HCT116 (cell line): ENCODE measurements around the gene SECISBP2. TPM values are rescaled to one million over a fixed set of nuclear protein-coding genes. Genes with fewer than 3 reads are reported as not detected.

Experiments used
- ATAC-seq: fragments of 200-7000 bp; cut with Tn5 transposase; 2 replicates; pipeline ENCODE4 v1.9.1; 2020; ENCODE audit warnings: mild to moderate bottlenecking, moderate library complexity
- BruUV-seq: library from RNA; stranded (reverse); fragments of 400-500 nt; replicated peaks from 2 replicates; lab custom pipeline; 2021; lab: Mats Ljungman, UMichigan
- CTCF ChIA-PET: fragments of 300-600 bp; sonication (Branson Sonifier 250); formaldehyde crosslinking; loops from one replicate; lab custom pipeline; 2021; ENCODE audit warnings: antibody characterized with exemption; lab: Charles Lee
- POLR2A ChIA-PET: fragments of 300-600, 350-600 bp; sonication (Branson Sonifier 250); formaldehyde crosslinking; loops from one replicate; lab custom pipeline; 2021; ENCODE audit warnings: antibody characterized with exemption; lab: Charles Lee
- RAD21 ChIA-PET, 2 experiments: fragments of 300-600 bp; sonication (Branson Sonifier 250); formaldehyde crosslinking; loops; one replicate each; lab custom pipeline; 2023; ENCODE audit warnings: low total read pairs in 2 of 2; ENCODE audit not compliant: uncharacterized antibody in 2 of 2, unreplicated experiment in 2 of 2, low non-redundant PET in 1 of 2; lab: Charles Lee
- DNase-seq: peaks from one replicate; pipeline ENCODE4 v3.0.0-alpha.2; 2010; ENCODE audit warnings: low read depth, low spot score
- H2AFZ ChIP-seq: fragments of 200-600 bp; shearing (Covaris generic), sonication (generic); 2 replicates; pipeline ENCODE4 v1.6.1; 2017; ENCODE audit warnings: low read depth, mixed run types, mixed read lengths, antibody characterized with exemption, low read length; ENCODE audit not compliant: poor library complexity, severe bottlenecking
- H3K27ac ChIP-seq: 2 replicates; pipeline ENCODE4 v1.5.1; 2012; ENCODE audit warnings: low read depth, low read length
- H3K27me3 ChIP-seq: fragments of 200-600 bp; sonication (generic); 2 replicates; pipeline ENCODE4 v1.6.1; 2016; ENCODE audit warnings: mixed run types, low read length, mixed read lengths; ENCODE audit not compliant: insufficient read depth
- H3K36me3 ChIP-seq, 2 experiments: fragments of 200-500 bp in 1 of 2; fragments of 200-600 bp in 1 of 2; sonication (Bioruptor generic) in 1 of 2; sonication (generic) in 1 of 2; 2 replicates each; pipeline versions ENCODE4 v1.5.1 to v1.6.1; 2014 to 2016; ENCODE audit warnings: low read length in 2 of 2, inconsistent platforms in 1 of 2, mixed read lengths in 1 of 2, mixed run types in 1 of 2; ENCODE audit not compliant: insufficient read depth in 2 of 2, control insufficient read depth in 1 of 2
- H3K4me1 ChIP-seq, 2 experiments: fragments of 200-600 bp in 1 of 2; sonication (generic) in 1 of 2; 2 replicates each; pipeline versions ENCODE4 v1.5.1 to v1.6.1; 2012 to 2017; ENCODE audit warnings: low read length in 2 of 2, inconsistent platforms in 1 of 2, mild to moderate bottlenecking in 1 of 2, mixed read lengths in 1 of 2, mixed run types in 1 of 2, moderate library complexity in 1 of 2; ENCODE audit not compliant: insufficient read depth in 2 of 2, control insufficient read depth in 1 of 2
- H3K4me2 ChIP-seq: fragments of 200-600 bp; sonication (generic); 2 replicates; pipeline ENCODE4 v1.6.1; 2017; ENCODE audit warnings: mixed run types, low read length, mixed read lengths
- H3K4me3 ChIP-seq, 2 experiments: fragments of 200-600 bp in 1 of 2; sonication (generic) in 1 of 2; replicated peaks in 1 of 2; 2 replicates each; pipeline ENCODE4 v1.5.1; 2011 to 2016; ENCODE audit warnings: low read length in 2 of 2, control low read depth in 1 of 2, low read depth in 1 of 2, mild to moderate bottlenecking in 1 of 2, mixed read lengths in 1 of 2, mixed run types in 1 of 2
- H3K79me2 ChIP-seq: fragments of 200-600 bp; sonication (generic); 2 replicates; pipeline ENCODE4 v1.6.1; 2017; ENCODE audit warnings: mild to moderate bottlenecking, mixed run types, low read length, moderate library complexity, mixed read lengths; ENCODE audit not compliant: insufficient read depth
- H3K9ac ChIP-seq: fragments of 200-600 bp; sonication (generic); 2 replicates; pipeline ENCODE4 v1.6.1; 2016; ENCODE audit warnings: low read length, mixed read lengths
- H3K9me2 ChIP-seq: fragments of 200-600 bp; sonication (generic), shearing (Covaris generic); 2 replicates; pipeline ENCODE4 v1.6.1; 2017; ENCODE audit warnings: mixed run types, mild to moderate bottlenecking, moderate library complexity; ENCODE audit not compliant: insufficient read depth
- H3K9me3 ChIP-seq, 2 experiments: fragments of 200-500 bp in 1 of 2; fragments of 200-600 bp in 1 of 2; sonication (Bioruptor generic) in 1 of 2; sonication (generic) in 1 of 2; 2 replicates each; pipeline ENCODE4 v1.6.1; 2014 to 2017; ENCODE audit warnings: low read length in 2 of 2, mixed read lengths in 2 of 2, inconsistent platforms in 1 of 2, low read depth in 1 of 2, mild to moderate bottlenecking in 1 of 2, mixed run types in 1 of 2, moderate library complexity in 1 of 2; ENCODE audit not compliant: control insufficient read depth in 1 of 2, insufficient read depth in 1 of 2
- H4K20me1 ChIP-seq: fragments of 200-600 bp; sonication (generic), shearing (Covaris generic); 2 replicates; pipeline ENCODE4 v1.6.1; 2017; ENCODE audit warnings: mixed run types, mild to moderate bottlenecking, moderate library complexity; ENCODE audit not compliant: insufficient read depth
- CBX3 ChIP-seq: IDR thresholded peaks from 2 replicates; pipeline ENCODE4 v1.6.1; 2012; ENCODE audit warnings: low read depth
- EZH2 ChIP-seq: fragments of 200-600 bp; sonication (generic); IDR thresholded peaks from 2 replicates; pipeline ENCODE4 v1.6.1; 2017; ENCODE audit warnings: antibody characterized with exemption, mixed run types
- EZH2phosphoT487 ChIP-seq: fragments of 200-600 bp; IDR thresholded peaks from 2 replicates; pipeline ENCODE4 v1.6.1; 2018; ENCODE audit warnings: antibody characterized with exemption, borderline replicate concordance
- FOSL1 ChIP-seq: IDR thresholded peaks from 2 replicates; pipeline ENCODE4 v1.6.1; 2012; ENCODE audit warnings: low read depth
- JUND ChIP-seq: IDR thresholded peaks from 2 replicates; pipeline ENCODE4 v1.6.1; 2012
- RAD21 ChIP-seq: IDR thresholded peaks from 2 replicates; pipeline ENCODE4 v1.6.1; 2012; ENCODE audit warnings: low read depth, mild to moderate bottlenecking
- SIN3A ChIP-seq: IDR thresholded peaks from 2 replicates; pipeline ENCODE4 v1.6.1; 2012; ENCODE audit warnings: low read depth
- ZFX ChIP-seq: fragments of 450-650 bp; IDR thresholded peaks from 2 replicates; pipeline ENCODE4 v1.6.1; 2017
- intact Hi-C: fragments of 100-400 bp; cut with micrococcal nuclease; formaldehyde crosslinking; loops from 2 replicates; pipeline ENCODE4 v1.10.0; 2022
- total RNA-seq: library from RNA; stranded (reverse); gene quantifications from one replicate; pipeline ENCODE4 v1.2.1, GENCODE V29; 2021; ENCODE audit not compliant: unreplicated experiment
- TF ChIP-seq, protein P1 (sequence below): IDR thresholded peaks from 2 replicates; pipeline ENCODE4 v1.6.1; 2012
- TF ChIP-seq, protein P2 (sequence below): IDR thresholded peaks from 2 replicates; pipeline ENCODE4 v1.6.1; 2012; ENCODE audit warnings: low read depth
- TF ChIP-seq, protein P3 (sequence below), 3 experiments: fragments of 200-600 bp in 1 of 3; sonication (generic) in 1 of 3; IDR thresholded peaks in 2 of 3; conservative IDR thresholded peaks in 1 of 3; 2 replicates each; pipeline ENCODE4 v1.5.1; 2012 to 2017; ENCODE audit warnings: low read depth in 2 of 3, low read length in 2 of 3, antibody characterized with exemption in 1 of 3, borderline replicate concordance in 1 of 3, control low read depth in 1 of 3, mild to moderate bottlenecking in 1 of 3, mixed read lengths in 1 of 3, mixed run types in 1 of 3, moderate library complexity in 1 of 3; ENCODE audit not compliant: insufficient read depth in 1 of 3

The SECISBP2 gene
- total RNA-seq, 1 experiment from 2014 or later = 41.6 TPM

DNA sequence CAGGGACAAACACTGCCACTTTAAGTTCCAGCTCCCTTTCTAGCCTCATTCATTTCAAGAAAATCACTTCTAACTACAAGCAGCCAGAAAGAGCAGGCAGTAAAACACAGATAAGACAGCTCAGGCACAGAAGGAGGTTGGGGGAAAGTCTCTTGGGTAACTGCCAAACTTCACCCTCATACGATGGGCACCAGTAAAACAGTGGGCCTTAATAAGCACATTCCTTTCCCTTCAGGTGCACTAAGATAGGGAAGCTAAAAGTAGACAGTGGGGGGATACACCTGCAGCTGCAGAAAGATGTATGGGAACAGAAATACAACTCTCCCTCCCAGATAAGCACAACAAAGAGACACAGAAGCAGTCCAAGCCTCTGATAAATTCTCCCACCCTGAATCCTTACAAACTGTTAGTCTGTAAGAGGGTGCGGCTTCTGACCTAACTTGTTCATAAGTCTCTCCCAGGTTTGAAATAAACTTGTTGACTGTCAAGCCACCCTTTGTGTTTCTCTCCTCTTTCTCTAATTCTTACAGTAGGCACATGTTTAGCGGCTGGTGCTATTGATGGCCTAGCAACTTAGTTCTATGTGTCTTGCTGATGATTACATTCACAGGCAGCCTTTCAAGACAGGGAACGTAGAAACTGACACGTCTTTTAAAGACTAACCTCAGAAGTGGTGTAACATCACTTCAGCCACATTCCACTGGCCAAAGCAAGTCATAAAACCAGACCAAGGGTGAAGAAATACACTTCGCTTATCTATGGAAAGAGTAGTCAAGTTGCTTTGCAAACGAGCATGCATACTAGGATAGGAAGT is 14.1 kb upstream of the SECISBP2 start:
- peaks cover 4 to 11% of the 10 kb centered on the region in 2 experiments for H3K4me1 ChIP-seq
- no peaks in the 10 kb centered on the region for H3K9me3 ChIP-seq
- H3K27me3 ChIP-seq = no peaks in the 10 kb centered on the region
- no peak overlapping the region for H3K4me2 ChIP-seq
- H3K79me2 ChIP-seq = no peaks in the 10 kb centered on the region
- no peak overlapping the region for H2AFZ ChIP-seq
- intact Hi-C loops = no loop called here
- TF ChIP-seq, protein P1, sequence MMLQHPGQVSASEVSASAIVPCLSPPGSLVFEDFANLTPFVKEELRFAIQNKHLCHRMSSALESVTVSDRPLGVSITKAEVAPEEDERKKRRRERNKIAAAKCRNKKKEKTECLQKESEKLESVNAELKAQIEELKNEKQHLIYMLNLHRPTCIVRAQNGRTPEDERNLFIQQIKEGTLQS = no peak
- TF ChIP-seq RAD21 (no peak), CBX3 (no peak), EZH2phosphoT487 (no peak), ZFX (no peak), FOSL1 (no peak), JUND (no peak), SIN3A (no peak), EZH2 (no peak)
- TF ChIP-seq, protein P2, sequence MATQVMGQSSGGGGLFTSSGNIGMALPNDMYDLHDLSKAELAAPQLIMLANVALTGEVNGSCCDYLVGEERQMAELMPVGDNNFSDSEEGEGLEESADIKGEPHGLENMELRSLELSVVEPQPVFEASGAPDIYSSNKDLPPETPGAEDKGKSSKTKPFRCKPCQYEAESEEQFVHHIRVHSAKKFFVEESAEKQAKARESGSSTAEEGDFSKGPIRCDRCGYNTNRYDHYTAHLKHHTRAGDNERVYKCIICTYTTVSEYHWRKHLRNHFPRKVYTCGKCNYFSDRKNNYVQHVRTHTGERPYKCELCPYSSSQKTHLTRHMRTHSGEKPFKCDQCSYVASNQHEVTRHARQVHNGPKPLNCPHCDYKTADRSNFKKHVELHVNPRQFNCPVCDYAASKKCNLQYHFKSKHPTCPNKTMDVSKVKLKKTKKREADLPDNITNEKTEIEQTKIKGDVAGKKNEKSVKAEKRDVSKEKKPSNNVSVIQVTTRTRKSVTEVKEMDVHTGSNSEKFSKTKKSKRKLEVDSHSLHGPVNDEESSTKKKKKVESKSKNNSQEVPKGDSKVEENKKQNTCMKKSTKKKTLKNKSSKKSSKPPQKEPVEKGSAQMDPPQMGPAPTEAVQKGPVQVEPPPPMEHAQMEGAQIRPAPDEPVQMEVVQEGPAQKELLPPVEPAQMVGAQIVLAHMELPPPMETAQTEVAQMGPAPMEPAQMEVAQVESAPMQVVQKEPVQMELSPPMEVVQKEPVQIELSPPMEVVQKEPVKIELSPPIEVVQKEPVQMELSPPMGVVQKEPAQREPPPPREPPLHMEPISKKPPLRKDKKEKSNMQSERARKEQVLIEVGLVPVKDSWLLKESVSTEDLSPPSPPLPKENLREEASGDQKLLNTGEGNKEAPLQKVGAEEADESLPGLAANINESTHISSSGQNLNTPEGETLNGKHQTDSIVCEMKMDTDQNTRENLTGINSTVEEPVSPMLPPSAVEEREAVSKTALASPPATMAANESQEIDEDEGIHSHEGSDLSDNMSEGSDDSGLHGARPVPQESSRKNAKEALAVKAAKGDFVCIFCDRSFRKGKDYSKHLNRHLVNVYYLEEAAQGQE = no peak
- TF ChIP-seq, protein P3, sequence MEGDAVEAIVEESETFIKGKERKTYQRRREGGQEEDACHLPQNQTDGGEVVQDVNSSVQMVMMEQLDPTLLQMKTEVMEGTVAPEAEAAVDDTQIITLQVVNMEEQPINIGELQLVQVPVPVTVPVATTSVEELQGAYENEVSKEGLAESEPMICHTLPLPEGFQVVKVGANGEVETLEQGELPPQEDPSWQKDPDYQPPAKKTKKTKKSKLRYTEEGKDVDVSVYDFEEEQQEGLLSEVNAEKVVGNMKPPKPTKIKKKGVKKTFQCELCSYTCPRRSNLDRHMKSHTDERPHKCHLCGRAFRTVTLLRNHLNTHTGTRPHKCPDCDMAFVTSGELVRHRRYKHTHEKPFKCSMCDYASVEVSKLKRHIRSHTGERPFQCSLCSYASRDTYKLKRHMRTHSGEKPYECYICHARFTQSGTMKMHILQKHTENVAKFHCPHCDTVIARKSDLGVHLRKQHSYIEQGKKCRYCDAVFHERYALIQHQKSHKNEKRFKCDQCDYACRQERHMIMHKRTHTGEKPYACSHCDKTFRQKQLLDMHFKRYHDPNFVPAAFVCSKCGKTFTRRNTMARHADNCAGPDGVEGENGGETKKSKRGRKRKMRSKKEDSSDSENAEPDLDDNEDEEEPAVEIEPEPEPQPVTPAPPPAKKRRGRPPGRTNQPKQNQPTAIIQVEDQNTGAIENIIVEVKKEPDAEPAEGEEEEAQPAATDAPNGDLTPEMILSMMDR (IDR thresholded peaks at IDR 0.05 in 2 of 3, conservative IDR thresholded peaks at IDR 0.05 in 1 of 3; ENCODE audit: borderline replicate concordance in 1 of 3, insufficient read depth in 1 of 3, low read depth in 2 of 3, low read length in 2 of 3) = no peak
- H3K27ac ChIP-seq = no peak overlapping the region
- RAD21 ChIA-PET = no interaction called here
- no peaks in the 10 kb centered on the region for H3K9me2 ChIP-seq
- DNase-seq (no peak), ATAC-seq (no peak)
- no TSS peak for BruUV-seq
- H3K4me3 ChIP-seq = no peak overlapping the region
- H3K9ac ChIP-seq = no peak overlapping the region
- no peaks in the 10 kb centered on the region for H3K36me3 ChIP-seq
- POLR2A ChIA-PET = no interaction called here
- no peaks in the 10 kb centered on the region for H4K20me1 ChIP-seq
- CTCF ChIA-PET = no interaction called here
